ENCODE results near the gene WIPF3. TPM values are rescaled to one million over a fixed set of nuclear protein-coding genes. Genes with fewer than 3 reads are reported as not detected.

Gene WIPF3
- total RNA-seq, 2 experiments from 2014 or later: not detected

DNA sequence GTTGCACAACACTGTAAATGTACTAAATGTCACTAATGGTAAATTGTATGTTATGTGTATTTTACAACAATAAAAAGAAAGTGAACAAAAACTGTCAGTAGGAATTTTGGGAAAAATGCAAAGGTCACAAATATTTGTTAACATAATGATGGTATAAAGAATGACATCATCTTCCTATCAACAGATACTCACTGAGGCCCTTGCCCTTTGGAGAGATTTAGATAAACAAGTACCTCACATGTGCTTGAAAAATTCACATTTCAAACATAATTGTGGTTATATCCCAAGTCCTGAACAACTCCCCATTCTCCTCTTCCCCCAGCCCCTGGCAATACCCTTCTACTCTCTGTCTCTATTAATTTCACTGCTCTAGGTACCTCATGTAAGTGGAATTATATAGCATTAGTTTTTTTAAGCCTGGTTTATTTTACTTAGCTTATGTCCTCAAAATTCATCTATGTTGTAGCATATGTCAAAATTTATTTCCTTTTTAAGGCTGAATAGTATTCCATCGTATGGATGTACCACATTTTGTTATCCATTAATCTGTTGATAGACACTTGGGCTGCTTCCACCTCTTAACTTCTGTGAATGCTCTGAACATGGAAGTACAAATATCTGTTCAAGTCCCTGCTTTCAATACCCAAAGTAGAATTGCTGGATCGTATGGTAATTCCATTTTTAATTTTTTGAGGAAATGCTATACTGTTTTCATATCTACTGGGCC is 90.5 kb downstream of the WIPF3 start:
- DNase-seq (no peak), ATAC-seq (no peak)
- H3K36me3 Mint-ChIP-seq (ENCODE audit: low read depth): no peaks in the 10 kb centered on the region
- TF ChIP-seq, protein P1, sequence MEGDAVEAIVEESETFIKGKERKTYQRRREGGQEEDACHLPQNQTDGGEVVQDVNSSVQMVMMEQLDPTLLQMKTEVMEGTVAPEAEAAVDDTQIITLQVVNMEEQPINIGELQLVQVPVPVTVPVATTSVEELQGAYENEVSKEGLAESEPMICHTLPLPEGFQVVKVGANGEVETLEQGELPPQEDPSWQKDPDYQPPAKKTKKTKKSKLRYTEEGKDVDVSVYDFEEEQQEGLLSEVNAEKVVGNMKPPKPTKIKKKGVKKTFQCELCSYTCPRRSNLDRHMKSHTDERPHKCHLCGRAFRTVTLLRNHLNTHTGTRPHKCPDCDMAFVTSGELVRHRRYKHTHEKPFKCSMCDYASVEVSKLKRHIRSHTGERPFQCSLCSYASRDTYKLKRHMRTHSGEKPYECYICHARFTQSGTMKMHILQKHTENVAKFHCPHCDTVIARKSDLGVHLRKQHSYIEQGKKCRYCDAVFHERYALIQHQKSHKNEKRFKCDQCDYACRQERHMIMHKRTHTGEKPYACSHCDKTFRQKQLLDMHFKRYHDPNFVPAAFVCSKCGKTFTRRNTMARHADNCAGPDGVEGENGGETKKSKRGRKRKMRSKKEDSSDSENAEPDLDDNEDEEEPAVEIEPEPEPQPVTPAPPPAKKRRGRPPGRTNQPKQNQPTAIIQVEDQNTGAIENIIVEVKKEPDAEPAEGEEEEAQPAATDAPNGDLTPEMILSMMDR (IDR thresholded peaks at IDR 0.05): no peak
- ChIA-PET POLR2A (interaction anchor here (0.5 kb wide), 1 partner anchor 134 kb away, joined by 4 read pairs; no protein-coding TSS in a partner anchor), CTCF (no interaction called here)
- peaks cover 5% of the 10 kb centered on the region for H3K9me3 Mint-ChIP-seq
- no peak overlapping the region for H3K27ac Mint-ChIP-seq
- intact Hi-C loops (cut with micrococcal nuclease): no loop called here
- H3K4me1 Mint-ChIP-seq (ENCODE audit: low read depth): no peaks in the 10 kb centered on the region
- peaks cover 6% of the 10 kb centered on the region for H3K27me3 Mint-ChIP-seq
- H3K4me3 Mint-ChIP-seq: no peak overlapping the region

DNA sequence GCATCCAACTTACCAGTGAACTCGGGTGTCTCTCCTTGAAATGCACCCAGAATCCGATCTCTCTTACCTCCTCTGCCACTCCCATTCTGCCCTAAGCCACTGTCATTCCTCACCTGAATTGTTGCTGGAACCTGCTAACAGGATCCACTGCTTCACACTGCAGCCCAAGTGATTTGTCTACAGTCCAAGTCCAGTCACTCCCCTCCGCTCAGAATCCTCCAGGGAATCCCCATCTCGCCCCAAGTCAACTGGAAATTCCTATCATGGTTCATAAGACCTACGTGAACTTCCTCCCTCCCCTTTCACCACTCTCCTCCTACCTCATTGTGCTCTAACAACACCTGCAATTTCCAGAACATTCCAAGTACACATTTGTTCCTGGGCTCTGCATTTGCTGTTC is 92.0 kb downstream of the WIPF3 start:
- no peak overlapping the region for H3K27ac Mint-ChIP-seq
- H3K36me3 Mint-ChIP-seq (ENCODE audit: low read depth): no peaks in the 10 kb centered on the region
- POLR2A ChIA-PET: no interaction called here
- intact Hi-C loops (cut with micrococcal nuclease): no loop called here
- TF ChIP-seq, protein P1 (IDR thresholded peaks at IDR 0.05): no peak
- H3K4me1 Mint-ChIP-seq (ENCODE audit: low read depth): no peaks in the 10 kb centered on the region
- CTCF ChIA-PET: no interaction called here
- no peak for ATAC-seq
- H3K27me3 Mint-ChIP-seq: peaks cover 6% of the 10 kb centered on the region
- no peak overlapping the region for H3K4me3 Mint-ChIP-seq
- H3K9me3 Mint-ChIP-seq: peaks cover 5% of the 10 kb centered on the region
- DNase-seq: no peak

DNA sequence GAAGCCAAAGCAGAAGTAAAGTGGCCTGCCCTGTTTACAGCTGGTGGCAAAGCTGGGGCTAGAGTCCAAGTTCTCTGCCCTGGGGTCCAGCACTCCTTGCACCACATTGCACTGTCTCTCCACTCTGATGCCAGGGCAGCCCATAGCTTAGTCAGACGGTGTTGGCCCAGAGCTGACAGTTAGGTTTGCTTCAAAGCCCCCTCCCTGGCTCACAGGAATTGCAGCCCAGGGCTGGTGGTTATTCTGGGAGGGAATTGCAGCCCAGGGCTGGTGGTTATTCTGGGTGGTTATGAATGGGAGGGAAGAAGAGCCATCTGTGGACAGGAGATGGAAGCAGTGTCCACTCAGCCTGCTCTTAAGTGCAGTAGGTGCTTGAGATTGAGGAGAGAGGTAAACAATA is 94.4 kb downstream of the WIPF3 start:
- ATAC-seq: no peak
- intact Hi-C loops (cut with micrococcal nuclease): no loop called here
- Mint-ChIP-seq H3K4me1 (ENCODE audit: low read depth) (no peaks in the 10 kb centered on the region), H3K36me3 (ENCODE audit: low read depth) (no peaks in the 10 kb centered on the region), H3K4me3 (no peak overlapping the region), H3K27me3 (peaks cover 6% of the 10 kb centered on the region), H3K27ac (no peak overlapping the region), H3K9me3 (peaks cover 13% of the 10 kb centered on the region)
- no peak for DNase-seq
- CTCF ChIA-PET: no interaction called here
- POLR2A ChIA-PET: no interaction called here
- TF ChIP-seq, protein P1 (IDR thresholded peaks at IDR 0.05): no peak

DNA sequence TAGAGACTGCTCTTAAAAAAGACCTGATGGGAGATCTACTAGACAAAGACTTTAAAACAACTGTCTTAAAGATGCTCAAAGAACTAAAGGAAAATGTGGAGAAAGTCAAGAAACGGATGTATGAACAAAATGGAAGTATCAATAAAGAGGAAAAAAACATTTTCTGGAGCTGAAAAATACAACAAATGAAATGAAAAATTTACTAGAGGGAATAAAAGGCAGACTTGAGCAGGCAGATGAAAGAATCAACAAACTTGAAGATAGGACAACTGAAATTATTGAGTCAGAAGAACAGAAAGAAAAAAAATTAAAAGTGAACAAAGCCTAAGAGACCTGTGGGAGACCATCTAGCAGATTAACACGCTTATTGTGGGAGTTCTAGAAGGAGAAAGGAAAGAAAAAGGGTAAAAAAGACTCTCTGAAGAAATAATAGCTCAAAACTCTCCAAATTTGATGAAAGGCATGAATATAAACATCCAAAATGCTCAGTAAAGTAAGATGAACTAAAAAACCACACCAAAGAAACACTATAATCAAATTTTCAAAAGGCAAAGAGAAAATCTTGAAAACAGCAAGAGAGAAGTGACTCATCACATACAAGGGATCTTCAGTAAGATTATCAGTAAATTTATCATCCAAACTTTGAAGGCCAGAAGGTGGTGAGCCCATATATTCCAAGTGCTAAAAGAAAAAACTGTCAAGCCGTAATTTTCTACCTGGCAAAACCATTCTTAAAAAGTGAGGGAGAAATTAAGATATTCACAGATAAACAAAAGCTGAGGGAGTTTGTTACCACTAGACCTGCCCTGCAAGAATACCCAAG is 100.1 kb downstream of the WIPF3 start:
- H3K9me3 Mint-ChIP-seq: peaks cover 28% of the 10 kb centered on the region
- no peaks in the 10 kb centered on the region for H3K27me3 Mint-ChIP-seq
- no peak for ATAC-seq
- H3K27ac Mint-ChIP-seq: no peak overlapping the region
- ChIA-PET POLR2A (interaction anchor here (0.6 kb wide), 1 partner anchor 1434 kb away, joined by 3 read pairs; no protein-coding TSS in a partner anchor), CTCF (interaction anchor here (0.6 to 3.2 kb wide), 3 partner anchors 15 to 154 kb away, joined by 3 to 15 read pairs (median 3); no protein-coding TSS in a partner anchor)
- intact Hi-C loops (cut with micrococcal nuclease): no loop called here
- H3K4me1 Mint-ChIP-seq (ENCODE audit: low read depth): no peaks in the 10 kb centered on the region
- DNase-seq: no peak
- peaks cover 6% of the 10 kb centered on the region for H3K36me3 Mint-ChIP-seq (ENCODE audit: low read depth)
- TF ChIP-seq, protein P1 (IDR thresholded peaks at IDR 0.05): no peak
- H3K4me3 Mint-ChIP-seq: no peak overlapping the region

DNA sequence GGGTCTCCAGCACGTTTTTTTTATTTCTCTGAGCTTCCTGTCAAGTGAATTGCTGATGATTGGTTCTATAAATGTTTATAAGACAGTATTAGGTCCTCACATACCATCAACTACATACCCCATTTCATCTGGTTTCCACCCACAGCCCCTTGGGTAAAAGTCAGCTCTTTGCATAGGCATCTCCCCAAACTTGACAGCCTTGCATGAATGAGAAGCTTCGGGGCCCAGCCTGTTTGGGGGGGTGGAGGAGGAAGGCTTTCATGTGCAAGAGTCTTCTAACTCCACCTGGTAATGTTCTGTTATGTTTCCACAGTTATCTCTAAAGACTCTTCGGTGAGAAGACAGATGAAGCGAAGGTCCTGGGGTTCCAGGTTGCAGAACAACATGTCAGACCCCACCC is 107.9 kb downstream of the WIPF3 start:
- TF ChIP-seq, protein P1 (IDR thresholded peaks at IDR 0.05): no peak
- POLR2A ChIA-PET: no interaction called here
- no peaks in the 10 kb centered on the region for H3K9me3 Mint-ChIP-seq
- ATAC-seq (no peak), DNase-seq (no peak)
- no peak overlapping the region for H3K27ac Mint-ChIP-seq
- intact Hi-C loops (cut with micrococcal nuclease): no loop called here
- CTCF ChIA-PET: no interaction called here
- H3K4me1 Mint-ChIP-seq (ENCODE audit: low read depth): no peaks in the 10 kb centered on the region
- H3K36me3 Mint-ChIP-seq (ENCODE audit: low read depth): no peaks in the 10 kb centered on the region
- H3K27me3 Mint-ChIP-seq: no peaks in the 10 kb centered on the region
- H3K4me3 Mint-ChIP-seq: no peak overlapping the region
